ENCODE results near the gene KLK10.

DNA sequence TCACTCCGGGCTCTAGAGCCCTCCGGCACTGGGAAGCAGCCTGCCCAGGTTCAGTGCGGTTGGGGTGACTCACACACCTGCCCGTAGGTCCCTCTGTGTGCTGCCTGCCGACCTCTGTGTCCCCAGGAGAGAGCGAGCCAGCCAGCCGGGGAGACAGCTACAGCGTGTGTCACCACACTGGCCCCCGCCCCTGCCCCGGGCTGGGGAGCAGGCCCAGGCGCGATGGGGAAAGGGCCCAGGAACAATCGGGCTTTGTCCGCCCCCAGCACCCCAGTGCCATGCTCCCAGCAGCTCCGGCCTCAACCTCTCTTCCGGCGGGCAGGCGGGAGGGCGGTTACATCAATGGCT lies 50.1 kb downstream of the KLK10 start, which contains the start of gene KLK6:
- TF ChIP-seq, protein P1, sequence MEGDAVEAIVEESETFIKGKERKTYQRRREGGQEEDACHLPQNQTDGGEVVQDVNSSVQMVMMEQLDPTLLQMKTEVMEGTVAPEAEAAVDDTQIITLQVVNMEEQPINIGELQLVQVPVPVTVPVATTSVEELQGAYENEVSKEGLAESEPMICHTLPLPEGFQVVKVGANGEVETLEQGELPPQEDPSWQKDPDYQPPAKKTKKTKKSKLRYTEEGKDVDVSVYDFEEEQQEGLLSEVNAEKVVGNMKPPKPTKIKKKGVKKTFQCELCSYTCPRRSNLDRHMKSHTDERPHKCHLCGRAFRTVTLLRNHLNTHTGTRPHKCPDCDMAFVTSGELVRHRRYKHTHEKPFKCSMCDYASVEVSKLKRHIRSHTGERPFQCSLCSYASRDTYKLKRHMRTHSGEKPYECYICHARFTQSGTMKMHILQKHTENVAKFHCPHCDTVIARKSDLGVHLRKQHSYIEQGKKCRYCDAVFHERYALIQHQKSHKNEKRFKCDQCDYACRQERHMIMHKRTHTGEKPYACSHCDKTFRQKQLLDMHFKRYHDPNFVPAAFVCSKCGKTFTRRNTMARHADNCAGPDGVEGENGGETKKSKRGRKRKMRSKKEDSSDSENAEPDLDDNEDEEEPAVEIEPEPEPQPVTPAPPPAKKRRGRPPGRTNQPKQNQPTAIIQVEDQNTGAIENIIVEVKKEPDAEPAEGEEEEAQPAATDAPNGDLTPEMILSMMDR (conservative IDR thresholded peaks at IDR 0.05 in 1 of 2, IDR thresholded peaks at IDR 0.05 in 1 of 2; ENCODE audit: low read depth in 1 of 2, low read length in 2 of 2): no peak
- TF ChIP-seq EZH2 (IDR thresholded peaks at IDR 0.05; ENCODE audit: low read length, missing control alignments): no peak

Measured in fibroblast of lung (primary cell).